ENCODE results near the gene SGSM2. TPM values are rescaled to one million over a fixed set of nuclear protein-coding genes. Genes with fewer than 3 reads are reported as not detected.

Gene SGSM2
- total and polyA plus RNA-seq, 2 of the 8 experiments (the other 6 are each of a cell fraction or from before 2014, with no cell fraction given), result 44.5 to 77.7 TPM

- peaks cover 0 to 10% (median 6%) of the 10 kb centered on the region in 4 experiments; a peak in 4 of 8 replicates for H3K36me3 ChIP-seq (ENCODE audit: control insufficient read depth in 2 of 4, insufficient read depth in 4 of 4, low read length in 3 of 4)
These were observed 27.8 kb downstream of the SGSM2 start for GRCh38 chr17:2365132-2365531.

More at GRCh38 chr17:2365132-2365531, 27.8 kb downstream of the SGSM2 start:
- no peak overlapping the region for H3K23ac ChIP-seq (ENCODE audit: insufficient read length)
- peaks cover 0 to 9% (median 4%) of the 10 kb centered on the region in 4 experiments; a peak in 4 of 7 replicates for H3K4me1 ChIP-seq (replicated peaks in 1 of 4; ENCODE audit: control insufficient read depth in 3 of 4, insufficient read depth in 4 of 4, low read length in 3 of 4)
- TF ChIP-seq EGR1 (IDR thresholded peaks at IDR 0.05; ENCODE audit: borderline replicate concordance, low read depth, low read length) (no peak), TEAD4 (IDR thresholded peaks at IDR 0.05; ENCODE audit: low read depth, low read length) (no peak), RNF2 (IDR thresholded peaks at IDR 0.05; ENCODE audit: borderline replicate concordance, low read depth, low read length, missing control alignments, poor library complexity, severe bottlenecking) (no peak), CEBPB (IDR thresholded peaks at IDR 0.05; ENCODE audit: low read depth, low read length) (no peak), SP1 (IDR thresholded peaks at IDR 0.05; ENCODE audit: low read depth, low read length) (no peak), CHD2 (IDR thresholded peaks at IDR 0.05; ENCODE audit: low read length) (no peak), CBX5 (IDR thresholded peaks at IDR 0.05; ENCODE audit: low read depth, low read length) (no peak), SIN3A (conservative IDR thresholded peaks at IDR 0.05 in 1 of 2, IDR thresholded peaks at IDR 0.05 in 1 of 2; ENCODE audit: low read depth in 1 of 2, low read length in 2 of 2) (no peak), FOSL1 (IDR thresholded peaks at IDR 0.05; ENCODE audit: insufficient read depth, low read depth, low read length) (no peak), POLR2A (IDR thresholded peaks at IDR 0.05; ENCODE audit: control extremely low read depth in 1 of 2, low read depth in 2 of 2, low read length in 2 of 2) (no peak), KDM4A (IDR thresholded peaks at IDR 0.05; ENCODE audit: low read depth, low read length, severe bottlenecking) (no peak), BRCA1 (IDR thresholded peaks at IDR 0.05; ENCODE audit: low read depth, low read length) (no peak)
- no peak for DNase-seq (ENCODE audit: low read depth in 1 of 2, low spot score in 2 of 2)
- POLR2A ChIA-PET (ENCODE audit: partially characterized antibody), result interaction anchor here (0.9 to 1.5 kb wide), 5 partner anchors 9 to 32 kb away, joined by 3 to 4 read pairs (median 3); partner anchors contain the start of gene TSR1
- H2BK120ac ChIP-seq (replicated peaks; ENCODE audit: low read depth, low read length), result no peak overlapping the region
- CTCF ChIA-PET (ENCODE audit: partially characterized antibody), result interaction anchor here (0.6 to 13.4 kb wide), 7 partner anchors 13 to 80 kb away, joined by 3 to 209 read pairs (median 3); no protein-coding TSS in a partner anchor
- no peak overlapping the region for H3K14ac ChIP-seq (ENCODE audit: insufficient read length)
- H3K56ac ChIP-seq (replicated peaks; ENCODE audit: insufficient read length, low read depth, low read length), result no peak overlapping the region
- no peak overlapping the region for H3K4me3 ChIP-seq (ENCODE audit: extremely low read depth in 1 of 4, insufficient read depth in 2 of 4, low read depth in 3 of 4, low read length in 4 of 4)
- H2BK15ac ChIP-seq (ENCODE audit: low read length), result no peak overlapping the region
- H3K23me2 ChIP-seq (ENCODE audit: low read depth, low read length), result no peaks in the 10 kb centered on the region
- H3K4me2 ChIP-seq (ENCODE audit: insufficient read depth in 1 of 2, low read depth in 2 of 2, low read length in 2 of 2), result no peak overlapping the region
- no peaks in the 10 kb centered on the region for H3K27me3 ChIP-seq (replicated peaks in 1 of 4; ENCODE audit: control insufficient read depth in 3 of 4, extremely low read depth in 1 of 4, insufficient read depth in 3 of 4, low read length in 3 of 4)
- H3K79me2 ChIP-seq (ENCODE audit: control insufficient read depth in 1 of 2, insufficient read depth in 2 of 2, low read length in 2 of 2), result no peaks in the 10 kb centered on the region
- no peak overlapping the region for H4K91ac ChIP-seq (replicated peaks; ENCODE audit: insufficient read length, low read length)
- H2AK5ac ChIP-seq (ENCODE audit: low read depth, low read length), result no peak overlapping the region
- H3K18ac ChIP-seq (ENCODE audit: extremely low read depth, low read length), result no peak overlapping the region
- no peak overlapping the region for H3K9ac ChIP-seq (replicated peaks in 1 of 4; ENCODE audit: extremely low read depth in 1 of 4, low read depth in 3 of 4, low read length in 3 of 4)
- H3K27ac ChIP-seq (ENCODE audit: low read depth, low read length), result no peak overlapping the region
- no peak overlapping the region for H2BK20ac ChIP-seq (ENCODE audit: low read length)
- WGBS, 2 experiments (ENCODE audit: extremely low coverage in 1 of 2, insufficient coverage in 1 of 2, insufficient read length in 1 of 2, insufficient replicate concordance in 2 of 2, low coverage in 1 of 2, low lambda C conversion rate in 2 of 2, missing lambda C conversion rate in 1 of 2), result 95% methylated on average over 16 of the region's 20 CpGs; no CpG with 5 or more reads in 1 of the 2 experiments
- H4K20me1 ChIP-seq (replicated peaks in 1 of 2; ENCODE audit: control insufficient read depth in 1 of 2, insufficient read depth in 2 of 2, low read length in 2 of 2), result peaks cover 2% of the 10 kb centered on the region in 2 experiments
- H2BK5ac ChIP-seq (ENCODE audit: low read depth, low read length), result no peak overlapping the region
- H3K79me1 ChIP-seq (ENCODE audit: low read depth, low read length), result no peaks in the 10 kb centered on the region
- no peak overlapping the region for H4K5ac ChIP-seq (ENCODE audit: insufficient read length, low read depth, low read length)
- no peak overlapping the region for H2AFZ ChIP-seq (ENCODE audit: low read length)
- H4K8ac ChIP-seq (ENCODE audit: extremely low read depth, insufficient read depth, low read length), result no peak overlapping the region
- FAIRE-seq, result no peak
- no peaks in the 10 kb centered on the region for H3K9me3 ChIP-seq (ENCODE audit: insufficient read depth in 2 of 2, low read depth in 1 of 2, low read length in 1 of 2)
- H2BK12ac ChIP-seq (ENCODE audit: low read depth, low read length), result no peak overlapping the region
- H3K4ac ChIP-seq (replicated peaks; ENCODE audit: insufficient read length, low read depth, low read length), result no peak overlapping the region

Measured in H1 (cell line).